A673 (cell line): ENCODE measurements around the gene EDAR. TPM values are rescaled to one million over a fixed set of nuclear protein-coding genes. Genes with fewer than 3 reads are reported as not detected.

Experiments used
- BruUV-seq: library from RNA; stranded (reverse); fragments of 400-500 nt; replicated peaks from 2 replicates; lab custom pipeline; 2021; lab: Mats Ljungman, UMichigan
- CTCF ChIA-PET: fragments of 300-600 bp; sonication (Branson Sonifier 250); formaldehyde crosslinking; loops from one replicate; lab custom pipeline; 2022; ENCODE audit warnings: antibody characterized with exemption; lab: Charles Lee
- POLR2A ChIA-PET: fragments of 300-600 bp; sonication (Branson Sonifier 250); formaldehyde crosslinking; loops from one replicate; lab custom pipeline; 2022; ENCODE audit warnings: antibody characterized with exemption; ENCODE audit not compliant: low non-redundant PET; lab: Charles Lee
- DNase-seq: peaks from one replicate; pipeline ENCODE4 v3.0.0-alpha.2; 2015; ENCODE audit warnings: low spot score
- H3K27ac ChIP-seq: fragments of 200-600 bp; sonication (generic); 2 replicates; pipeline ENCODE4 v1.5.1; 2016; ENCODE audit warnings: mixed run types, low read depth, mild to moderate bottlenecking, mixed read lengths, antibody characterized with exemption, low read length; ENCODE audit not compliant: poor library complexity, severe bottlenecking
- H3K27me3 ChIP-seq: fragments of 200-600 bp; sonication (generic); replicated peaks from 2 replicates; pipeline ENCODE4 v1.6.1; 2017; ENCODE audit warnings: mixed run types, low read depth, mild to moderate bottlenecking, mixed read lengths, antibody characterized with exemption, low read length; ENCODE audit not compliant: insufficient read depth, poor library complexity
- H3K36me3 ChIP-seq: fragments of 200-600 bp; sonication (generic); 2 replicates; pipeline ENCODE4 v1.6.1; 2016; ENCODE audit warnings: mixed run types, mild to moderate bottlenecking, mixed read lengths, antibody characterized with exemption, low read length; ENCODE audit not compliant: insufficient read depth, poor library complexity, severe bottlenecking
- H3K4me1 ChIP-seq: fragments of 200-600 bp; sonication (generic); 2 replicates; pipeline ENCODE4 v1.6.1; 2017; ENCODE audit warnings: mixed run types, mild to moderate bottlenecking, mixed read lengths, antibody characterized with exemption, low read length; ENCODE audit not compliant: insufficient read depth, poor library complexity, severe bottlenecking
- H3K4me3 ChIP-seq: fragments of 200-600 bp; sonication (generic); 2 replicates; pipeline ENCODE4 v1.5.1; 2016; ENCODE audit warnings: low read depth, mixed run types, mild to moderate bottlenecking, mixed read lengths, low read length; ENCODE audit not compliant: poor library complexity, severe bottlenecking
- H3K9me3 ChIP-seq: fragments of 200-600 bp; sonication (generic); 2 replicates; pipeline ENCODE4 v1.6.1; 2016; ENCODE audit warnings: mixed run types, low read depth, mild to moderate bottlenecking, mixed read lengths, antibody characterized with exemption, low read length; ENCODE audit not compliant: poor library complexity, severe bottlenecking
- CTCF ChIP-seq: fragments of 300-800, 200-600 bp; sonication (generic); conservative IDR thresholded peaks from 2 replicates; pipeline ENCODE4 v1.5.1; 2017; ENCODE audit warnings: low read depth, mild to moderate bottlenecking, antibody characterized with exemption, low read length, moderate library complexity, mixed read lengths
- EZH2 ChIP-seq: fragments of 200-600 bp; sonication (generic); IDR thresholded peaks from 2 replicates; pipeline ENCODE4 v1.6.1; 2017; ENCODE audit warnings: borderline replicate concordance, low read depth, mild to moderate bottlenecking, mixed read lengths, antibody characterized with exemption, low read length; ENCODE audit not compliant: poor library complexity, severe bottlenecking
- intact Hi-C: fragments of 100-400 bp; cut with micrococcal nuclease; formaldehyde crosslinking; loops from one replicate; pipeline ENCODE4 v1.10.0; 2022; ENCODE audit not compliant: unreplicated experiment
- total RNA-seq: library from RNA; stranded (reverse); gene quantifications from 2 replicates; pipeline ENCODE4 v1.2.3, GENCODE V29; 2021

Gene EDAR
- total RNA-seq, 1 experiment from 2014 or later = not detected

DNA sequence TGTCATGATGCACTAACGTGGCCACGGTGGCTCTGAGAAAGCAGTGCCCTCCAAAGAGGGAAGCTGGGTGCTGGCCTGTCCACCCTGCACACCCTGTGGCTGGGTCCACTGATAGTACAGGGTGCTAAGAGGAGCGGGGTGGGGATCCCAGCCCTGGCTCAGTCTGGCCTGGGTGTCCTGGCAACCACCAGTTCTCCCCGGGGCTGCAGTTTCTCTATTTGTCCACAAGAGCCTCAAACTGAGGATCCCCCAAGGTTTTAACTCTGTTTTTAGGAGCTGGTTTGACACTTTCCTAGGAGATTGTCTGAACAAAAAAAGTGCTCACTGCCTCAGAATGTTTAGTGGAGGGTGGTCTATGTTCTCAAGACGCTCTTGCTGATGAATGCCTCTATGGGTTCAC is 29.0 kb downstream of the EDAR start:
- H3K27ac ChIP-seq = no peak overlapping the region
- H3K36me3 ChIP-seq = no peaks in the 10 kb centered on the region
- TF ChIP-seq CTCF = 0 out of 2 replicates have a peak, but pooled peaks have one; percentile 16
- TF ChIP-seq EZH2 = no peak
- peaks cover 9% of the 10 kb centered on the region for H3K4me1 ChIP-seq
- ChIA-PET POLR2A (no interaction called here), CTCF (no interaction called here)
- no peaks in the 10 kb centered on the region for H3K9me3 ChIP-seq
- intact Hi-C loops = no loop called here
- no peaks in the 10 kb centered on the region for H3K27me3 ChIP-seq
- BruUV-seq = no TSS peak
- no peak for DNase-seq
- H3K4me3 ChIP-seq = no peak overlapping the region

- intact Hi-C loops = no loop called here
Observed at GRCh38 chr2:108959401-108959800, 29.6 kb downstream of the EDAR start.

DNA sequence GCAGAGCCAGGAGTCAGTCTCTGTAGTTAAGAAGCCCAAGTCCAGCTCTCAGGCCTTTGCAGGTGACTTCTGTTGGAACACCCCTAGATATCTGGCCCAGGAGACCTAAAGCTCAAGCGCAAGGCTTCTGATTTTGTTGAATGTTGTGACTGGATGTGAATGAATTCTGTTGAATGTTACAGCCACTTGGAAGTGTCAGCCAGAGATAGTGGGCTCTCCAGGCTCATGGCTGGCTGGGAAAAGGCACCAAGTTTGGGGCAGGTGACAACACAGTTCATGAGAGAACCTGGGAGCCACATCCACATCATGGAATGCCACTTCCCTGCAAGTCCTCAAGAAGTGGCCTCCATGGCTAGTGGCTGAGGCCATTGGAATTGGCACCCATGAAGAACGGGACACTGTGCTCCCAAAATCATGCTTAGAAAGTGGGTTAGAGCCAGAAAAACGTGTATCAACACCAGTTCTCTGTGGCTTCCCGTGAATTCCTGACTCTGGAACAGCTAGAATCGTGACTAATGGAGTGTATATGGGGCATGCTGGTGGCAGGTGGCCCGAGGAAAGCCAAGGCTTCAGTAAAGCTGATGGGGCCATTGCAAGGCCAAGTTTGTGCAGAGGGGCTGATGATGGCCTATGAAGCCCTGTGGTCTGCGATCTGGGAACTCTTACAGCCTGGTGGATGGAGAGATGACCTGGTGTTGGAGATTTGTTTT is 30.2 kb downstream of the EDAR start:
- no TSS peak for BruUV-seq
- Histone ChIP-seq H3K27me3 (no peaks in the 10 kb centered on the region), H3K4me3 (no peak overlapping the region), H3K36me3 (no peaks in the 10 kb centered on the region), H3K4me1 (peaks cover 9% of the 10 kb centered on the region), H3K27ac (no peak overlapping the region), H3K9me3 (no peaks in the 10 kb centered on the region)
- POLR2A ChIA-PET = no interaction called here
- CTCF ChIA-PET = no interaction called here
- TF ChIP-seq EZH2 = no peak
- no peak for TF ChIP-seq CTCF
- intact Hi-C loops = no loop called here
- DNase-seq = no peak

More at GRCh38 chr2:108959401-108959800, 29.6 kb downstream of the EDAR start:
- no peak for DNase-seq
- Histone ChIP-seq H3K4me3 (no peak overlapping the region), H3K27ac (no peak overlapping the region), H3K9me3 (no peaks in the 10 kb centered on the region), H3K27me3 (no peaks in the 10 kb centered on the region), H3K4me1 (peaks cover 9% of the 10 kb centered on the region), H3K36me3 (no peaks in the 10 kb centered on the region)
- CTCF ChIA-PET = no interaction called here
- POLR2A ChIA-PET = no interaction called here
- BruUV-seq = no TSS peak
- no peak for TF ChIP-seq CTCF
- TF ChIP-seq EZH2 = no peak
